GM06990 (cell line): ENCODE results near the gene BEST3.

Experiments
- DNase-seq: peaks from one replicate; pipeline ENCODE4 v3.0.0-alpha.2; 2011; ENCODE audit not compliant: insufficient read length; ENCODE audit errors: extremely low read depth
- H3K27me3 ChIP-seq: replicated peaks from 2 replicates; pipeline ENCODE4 v1.6.0; 2011; ENCODE audit warnings: low read length; ENCODE audit not compliant: control insufficient read depth, insufficient read depth
- H3K36me3 ChIP-seq: 2 replicates; pipeline ENCODE4 v1.5.1; 2011; ENCODE audit warnings: low read length; ENCODE audit not compliant: control insufficient read depth, insufficient read depth
- H3K4me3 ChIP-seq: replicated peaks from 2 replicates; pipeline ENCODE4 v1.5.1; 2011; ENCODE audit warnings: low read depth, mild to moderate bottlenecking, control low read depth, low read length
- TF ChIP-seq, protein P1 (sequence below): IDR thresholded peaks from 2 replicates; pipeline ENCODE4 v1.5.1; 2011; ENCODE audit warnings: low read length, control low read depth, mild to moderate bottlenecking, inconsistent platforms; ENCODE audit not compliant: insufficient read depth, poor library complexity, severe bottlenecking

The BEST3 gene

DNA sequence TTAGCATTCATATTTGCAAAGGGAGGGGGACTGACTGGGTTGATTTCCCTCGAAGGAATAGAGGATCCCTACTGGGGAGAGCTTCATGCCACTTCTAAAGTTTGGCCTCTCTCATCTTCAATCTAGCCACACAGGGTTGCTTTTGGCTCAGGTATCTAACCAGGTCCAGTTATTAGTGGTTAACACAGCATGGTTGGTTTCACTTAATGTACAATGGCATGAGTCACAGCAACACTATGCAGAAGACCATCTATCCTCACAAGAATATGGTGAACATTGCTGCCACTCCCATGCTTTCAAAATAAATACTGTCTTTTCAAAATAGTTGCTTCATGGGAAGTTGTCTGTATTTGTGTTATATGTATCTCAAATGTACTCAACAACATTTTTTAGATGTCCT, 33.0 kb upstream of the BEST3 start:
- no peak for DNase-seq
- Histone ChIP-seq H3K4me3 (no peak overlapping the region), H3K36me3 (no peaks in the 10 kb centered on the region), H3K27me3 (no peaks in the 10 kb centered on the region)
- TF ChIP-seq, protein P1, sequence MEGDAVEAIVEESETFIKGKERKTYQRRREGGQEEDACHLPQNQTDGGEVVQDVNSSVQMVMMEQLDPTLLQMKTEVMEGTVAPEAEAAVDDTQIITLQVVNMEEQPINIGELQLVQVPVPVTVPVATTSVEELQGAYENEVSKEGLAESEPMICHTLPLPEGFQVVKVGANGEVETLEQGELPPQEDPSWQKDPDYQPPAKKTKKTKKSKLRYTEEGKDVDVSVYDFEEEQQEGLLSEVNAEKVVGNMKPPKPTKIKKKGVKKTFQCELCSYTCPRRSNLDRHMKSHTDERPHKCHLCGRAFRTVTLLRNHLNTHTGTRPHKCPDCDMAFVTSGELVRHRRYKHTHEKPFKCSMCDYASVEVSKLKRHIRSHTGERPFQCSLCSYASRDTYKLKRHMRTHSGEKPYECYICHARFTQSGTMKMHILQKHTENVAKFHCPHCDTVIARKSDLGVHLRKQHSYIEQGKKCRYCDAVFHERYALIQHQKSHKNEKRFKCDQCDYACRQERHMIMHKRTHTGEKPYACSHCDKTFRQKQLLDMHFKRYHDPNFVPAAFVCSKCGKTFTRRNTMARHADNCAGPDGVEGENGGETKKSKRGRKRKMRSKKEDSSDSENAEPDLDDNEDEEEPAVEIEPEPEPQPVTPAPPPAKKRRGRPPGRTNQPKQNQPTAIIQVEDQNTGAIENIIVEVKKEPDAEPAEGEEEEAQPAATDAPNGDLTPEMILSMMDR = no peak

DNA sequence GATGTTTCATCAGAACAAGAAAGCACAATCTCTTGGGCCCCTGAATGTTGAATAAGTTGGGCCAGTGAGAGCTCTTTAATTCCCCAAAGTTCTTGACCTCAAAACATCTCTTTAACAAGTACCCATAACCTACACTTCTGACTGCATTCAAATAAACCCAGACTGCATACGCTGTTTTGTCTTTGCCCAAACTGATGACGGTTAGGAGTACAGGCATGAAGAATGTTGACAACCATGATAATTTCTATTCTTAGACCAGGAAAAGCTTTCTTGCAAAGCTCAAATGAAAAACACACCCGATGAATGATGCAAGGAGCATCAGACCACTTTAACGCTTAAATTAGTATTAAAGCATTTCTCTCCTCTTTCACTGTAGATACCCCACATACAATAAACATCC, 27.8 kb upstream of the BEST3 start:
- TF ChIP-seq, protein P1 = no peak
- DNase-seq = no peak
- Histone ChIP-seq H3K4me3 (no peak overlapping the region), H3K27me3 (no peaks in the 10 kb centered on the region), H3K36me3 (no peaks in the 10 kb centered on the region)

DNA sequence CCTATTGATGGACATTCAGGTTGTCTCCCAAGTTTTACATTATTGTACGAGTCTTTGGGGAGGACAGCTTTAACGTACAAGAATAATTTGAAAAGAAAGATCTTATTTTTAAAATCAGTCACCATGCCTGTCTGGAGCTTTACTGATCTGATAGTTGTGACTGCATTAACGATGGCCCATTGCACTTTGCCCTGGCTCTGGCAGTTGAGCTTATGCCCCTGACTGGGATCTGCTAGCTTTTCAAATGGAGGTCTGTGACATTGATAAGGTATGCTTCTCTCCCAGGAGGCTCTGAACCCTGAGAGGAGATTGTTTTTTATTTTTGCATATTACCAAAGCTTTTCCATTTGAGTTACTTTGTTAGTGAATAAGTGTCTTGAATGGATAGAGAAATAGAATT, 21.6 kb upstream of the BEST3 start:
- no peak for DNase-seq
- no peak overlapping the region for H3K4me3 ChIP-seq
- TF ChIP-seq, protein P1 = no peak
- H3K36me3 ChIP-seq = no peaks in the 10 kb centered on the region
- H3K27me3 ChIP-seq = no peaks in the 10 kb centered on the region

DNA sequence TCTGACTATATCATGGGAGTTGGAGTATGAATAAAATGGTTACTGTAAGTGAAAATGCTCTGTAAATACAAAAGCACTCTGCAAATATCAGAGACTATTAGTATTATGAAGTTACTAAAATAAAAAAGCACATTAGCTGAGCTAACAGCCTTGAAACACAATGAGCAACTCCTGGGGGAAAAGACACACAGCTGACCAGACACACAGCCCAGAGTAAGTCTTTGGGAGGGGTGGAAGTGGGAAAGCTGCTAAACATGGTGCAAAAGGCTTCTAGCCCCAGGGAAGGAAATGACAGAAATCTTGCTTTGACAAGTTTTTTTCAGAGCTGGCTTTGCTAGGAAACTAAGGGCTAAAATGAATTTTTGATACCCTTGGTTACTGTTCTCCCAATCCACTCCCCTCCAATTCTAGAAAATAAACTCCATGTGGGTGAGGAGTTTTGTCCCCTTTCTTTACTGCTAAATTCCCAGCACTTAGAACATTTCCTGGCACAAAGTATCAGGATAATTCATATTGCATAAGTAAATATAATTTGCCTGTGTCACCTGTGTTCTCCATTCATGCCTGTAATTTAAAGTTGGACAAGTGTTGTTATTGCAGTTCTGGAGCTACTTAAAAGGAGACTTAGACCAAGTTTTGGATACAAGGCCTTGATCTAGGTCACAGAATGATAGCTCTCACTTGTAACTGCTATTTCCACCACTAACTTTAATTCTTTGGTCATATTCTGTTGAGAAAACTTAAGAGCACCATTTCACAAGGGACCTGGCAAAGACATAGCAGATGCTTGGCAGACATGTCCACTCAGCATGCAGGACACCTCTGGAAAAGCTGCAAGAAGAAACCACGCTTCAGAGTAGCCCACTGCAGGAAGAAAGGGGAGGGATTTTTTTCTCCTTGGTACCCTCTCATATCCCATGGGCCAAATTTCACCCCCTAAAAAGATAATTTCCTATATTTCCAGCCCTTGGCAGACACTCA, 20.5 kb upstream of the BEST3 start:
- no peak for DNase-seq
- H3K27me3 ChIP-seq = no peaks in the 10 kb centered on the region
- TF ChIP-seq, protein P1 = no peak
- H3K36me3 ChIP-seq = no peaks in the 10 kb centered on the region
- no peak overlapping the region for H3K4me3 ChIP-seq

DNA sequence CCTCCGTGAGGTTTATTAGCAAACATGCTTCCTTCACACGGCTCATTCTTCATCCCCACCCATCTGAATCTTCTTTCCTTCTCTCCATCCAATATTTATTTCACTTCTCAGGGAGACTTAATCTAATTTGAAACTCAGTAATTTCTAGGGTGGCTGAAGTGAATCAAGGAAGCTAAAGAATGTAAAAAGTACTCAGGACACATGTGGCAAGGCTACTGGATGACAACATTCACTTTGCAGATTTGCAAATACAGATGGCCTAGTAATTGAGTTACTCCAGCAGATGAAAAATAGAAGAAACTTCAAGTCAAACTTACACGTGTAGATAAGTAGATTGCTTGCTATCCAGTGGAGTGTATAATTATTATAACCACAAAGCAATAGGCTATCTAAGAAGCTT, 15.4 kb upstream of the BEST3 start:
- TF ChIP-seq, protein P1 = no peak
- no peak overlapping the region for H3K4me3 ChIP-seq
- no peaks in the 10 kb centered on the region for H3K27me3 ChIP-seq
- no peaks in the 10 kb centered on the region for H3K36me3 ChIP-seq
- no peak for DNase-seq

DNA sequence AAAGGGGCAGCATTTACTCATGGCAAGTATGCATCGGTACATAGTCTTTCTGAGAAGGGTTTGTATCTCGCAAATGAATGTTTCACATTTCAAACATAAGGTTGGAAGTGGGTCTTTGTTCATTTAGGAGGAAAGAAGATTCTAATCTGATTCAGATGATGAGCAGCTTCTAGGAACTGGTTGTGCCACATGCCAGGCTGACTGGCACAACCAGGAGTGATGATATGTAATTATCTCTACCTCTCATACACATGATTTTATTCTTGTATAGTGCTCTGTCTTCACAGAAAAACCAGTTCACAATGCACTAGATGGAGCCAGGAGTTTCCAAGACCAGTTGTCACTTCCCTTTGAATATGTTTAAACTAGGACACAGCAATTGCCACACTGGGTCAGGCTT, 13.7 kb upstream of the BEST3 start:
- DNase-seq = no peak
- TF ChIP-seq, protein P1 = no peak
- H3K36me3 ChIP-seq = no peaks in the 10 kb centered on the region
- H3K27me3 ChIP-seq = no peaks in the 10 kb centered on the region
- H3K4me3 ChIP-seq = no peak overlapping the region
